B cell (primary cell): ENCODE data around the gene STK40.

Experiments used
- CTCF ChIP-seq: fragments of 200-600 bp; IDR thresholded peaks from one replicate; pipeline ENCODE4 v1.8.0; 2022; ENCODE audit warnings: antibody characterized with exemption, mild to moderate bottlenecking
- EZH2 ChIP-seq: IDR thresholded peaks from 2 replicates; pipeline ENCODE4 v1.6.1; 2012; ENCODE audit warnings: borderline replicate concordance, low read depth, mild to moderate bottlenecking, moderate library complexity, low read length; ENCODE audit not compliant: insufficient read depth, poor library complexity, severe bottlenecking

DNA sequence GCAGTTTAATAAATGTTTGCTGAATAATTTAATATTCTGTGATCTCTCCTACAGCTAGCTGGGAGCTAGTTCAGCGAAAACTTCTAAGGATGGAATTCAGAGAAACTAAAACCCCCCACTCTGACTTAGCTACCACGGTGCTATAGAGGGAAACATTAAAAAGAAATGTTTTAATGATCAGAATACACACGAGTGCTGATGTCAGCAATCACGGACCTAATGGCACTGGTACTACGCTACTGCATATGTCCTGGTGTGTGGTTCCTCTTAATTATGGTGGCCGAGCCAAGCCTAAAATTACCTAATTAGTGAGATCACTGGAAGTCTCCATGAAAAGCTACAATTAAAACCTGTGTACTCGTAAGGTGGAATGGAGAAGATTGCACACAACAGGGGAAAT lies 35.9 kb upstream of the STK40 start:
- TF ChIP-seq CTCF = no peak
- no peak for TF ChIP-seq EZH2
